HG03135 (cell line): ENCODE results near the gene DAP.
"Not testable (repeated sequence)": the region's sequence is repeated elsewhere in the genome, so short reads cannot be mapped to it uniquely, and the experiment has no call there.

ENCODE experiments used
- ATAC-seq: cut with Tn5 transposase; IDR thresholded peaks from one replicate; pipeline ENCODE4 v1.9.1; 2021; ENCODE audit warnings: mild to moderate bottlenecking, moderate library complexity; ENCODE audit not compliant: unreplicated experiment

The DAP gene

DNA sequence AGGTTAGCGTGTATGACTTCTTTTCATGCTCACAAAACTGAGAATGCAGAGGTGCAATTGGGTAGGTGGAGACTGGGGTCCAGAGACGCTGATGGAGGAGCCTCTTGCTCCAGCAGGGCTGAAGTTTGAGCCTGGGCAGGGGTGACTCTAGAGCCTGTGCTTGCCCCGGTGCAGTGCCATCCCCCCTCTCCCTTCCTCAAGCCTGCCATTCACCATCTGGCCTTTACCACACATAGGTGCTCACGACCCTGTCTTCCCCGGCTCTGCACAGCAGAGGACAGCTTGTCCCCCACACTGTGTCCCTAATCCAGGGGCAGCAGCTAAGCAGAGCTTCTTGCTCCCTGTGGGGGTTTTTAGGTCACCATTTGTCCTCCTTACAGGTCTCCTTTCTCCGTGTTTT, 86.5 kb downstream of the DAP start:
- no peak for ATAC-seq

DNA sequence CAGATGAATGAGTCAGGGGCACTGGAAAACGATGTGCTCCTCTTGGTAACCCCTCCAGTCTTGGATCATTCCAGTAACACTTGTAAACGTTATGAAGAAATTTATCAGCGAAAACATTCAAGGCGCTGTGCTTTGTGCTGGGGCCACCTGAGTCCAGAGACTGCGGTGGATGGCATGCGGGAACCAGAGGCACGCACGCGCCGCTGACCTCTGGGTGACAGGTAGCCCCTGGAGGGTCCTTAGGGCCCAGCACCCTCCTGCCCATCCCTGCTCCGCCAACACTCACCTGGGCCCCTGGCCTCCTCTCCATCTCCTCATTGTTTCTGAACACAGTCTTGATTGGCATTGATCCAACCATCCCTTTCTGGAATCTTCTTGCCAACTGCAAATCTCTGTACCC, 86.9 kb downstream of the DAP start:
- ATAC-seq, result no peak

DNA sequence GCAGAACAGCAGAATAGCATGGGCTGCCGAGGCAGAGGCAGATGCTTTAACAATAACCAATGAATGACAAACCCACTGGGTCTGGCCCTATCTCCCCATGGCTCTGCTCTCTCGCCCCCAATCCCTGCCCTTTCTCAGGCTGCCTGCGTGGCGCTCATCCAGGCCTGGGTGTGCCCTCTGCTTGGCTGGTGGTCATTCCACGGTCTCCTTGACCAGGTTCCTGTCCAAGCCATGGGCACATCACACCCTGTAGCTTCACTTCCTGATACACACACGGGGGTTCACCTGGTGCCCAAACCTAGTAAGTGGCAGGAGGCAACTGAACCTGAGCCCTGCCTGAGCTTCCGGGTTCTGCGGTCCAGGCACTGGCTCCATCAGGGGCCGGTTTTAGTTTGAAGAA, 87.6 kb downstream of the DAP start:
- ATAC-seq, result no peak

GRCh38 chr5:10673017-10673389, 88.0 kb downstream of the DAP start:
- ATAC-seq, result no peak

- no peak for ATAC-seq
These were observed 88.7 kb downstream of the DAP start for GRCh38 chr5:10672146-10673016.

DNA sequence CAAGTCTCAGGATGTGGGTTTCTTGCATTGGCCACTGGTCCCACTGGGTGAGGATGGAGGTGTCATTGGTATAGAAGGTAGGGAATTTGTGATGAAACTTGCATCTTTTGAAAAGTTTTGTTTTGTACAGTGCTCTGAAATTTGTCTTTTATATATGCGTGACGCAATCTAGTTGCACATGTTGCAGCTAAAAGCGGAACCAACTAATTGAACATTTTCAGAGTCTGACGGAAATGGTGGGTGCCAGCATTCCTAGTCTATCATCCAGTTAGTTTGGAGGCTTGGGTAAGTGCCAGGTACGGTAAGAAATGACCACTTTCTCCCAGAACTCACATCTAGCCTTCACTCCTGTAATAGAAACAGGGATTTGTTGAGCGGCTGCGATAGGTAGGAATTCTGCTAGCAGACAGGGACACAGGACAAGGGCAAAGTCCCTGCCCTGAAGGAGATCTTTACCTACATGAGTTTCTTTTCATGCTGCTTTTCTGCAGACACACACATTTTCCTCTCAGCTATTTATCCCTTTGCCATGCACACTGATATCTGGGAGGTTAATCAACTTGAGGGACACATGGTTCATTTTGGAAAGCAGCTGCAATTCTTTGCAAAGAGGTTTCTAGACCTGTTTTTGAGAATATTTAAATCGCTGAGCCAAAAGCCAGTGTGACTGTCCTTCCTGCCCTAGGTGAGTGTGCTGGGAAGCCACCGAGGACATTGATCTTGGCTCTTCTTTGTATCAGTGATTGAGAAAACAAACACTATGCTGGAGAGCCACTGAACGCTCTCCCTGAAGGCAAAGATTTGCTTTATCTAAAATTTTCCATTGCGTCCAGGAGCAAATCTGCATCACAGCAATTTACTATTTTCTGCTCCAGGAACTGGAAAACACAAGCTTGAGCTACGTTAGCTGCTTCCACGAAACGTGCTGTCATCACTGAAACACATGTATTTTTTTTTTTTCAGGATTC, 89.7 kb downstream of the DAP start:
- no peak for ATAC-seq

GRCh38 chr5:10669983-10670382, 91.1 kb downstream of the DAP start:
- ATAC-seq, result no peak

- ATAC-seq, result no peak
These were observed 92.3 kb downstream of the DAP start for GRCh38 chr5:10668697-10669096.

DNA sequence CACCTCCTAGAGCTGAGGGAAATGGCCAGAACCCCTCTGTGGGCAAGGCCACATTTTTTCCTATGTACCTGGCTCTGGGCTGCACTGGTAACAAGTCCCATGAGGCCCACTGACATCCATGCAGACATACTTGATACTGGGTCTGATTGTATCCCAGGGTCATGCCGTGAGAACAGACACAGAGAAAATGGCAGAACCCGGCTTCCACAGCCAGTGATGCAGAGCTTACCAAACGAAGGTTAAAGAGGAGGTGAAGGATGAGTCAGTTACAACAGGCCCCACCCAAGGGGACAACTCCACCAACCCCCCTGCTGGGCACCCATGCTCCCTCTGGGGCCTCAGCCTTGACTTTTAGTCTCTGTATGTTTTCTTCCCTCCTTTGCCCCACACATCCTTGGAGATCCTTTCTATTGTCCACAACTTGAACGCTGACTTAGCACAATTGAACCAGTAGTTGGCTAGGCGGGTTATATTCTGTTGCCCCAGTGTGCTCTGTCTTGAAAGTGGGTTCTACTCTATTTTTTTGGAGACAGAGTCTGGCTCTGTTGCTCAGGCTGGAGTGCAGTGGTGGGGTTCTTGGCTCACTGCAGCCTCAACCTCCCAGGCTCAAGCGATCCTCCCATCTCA, 93.5 kb downstream of the DAP start:
- no peak for ATAC-seq

DNA sequence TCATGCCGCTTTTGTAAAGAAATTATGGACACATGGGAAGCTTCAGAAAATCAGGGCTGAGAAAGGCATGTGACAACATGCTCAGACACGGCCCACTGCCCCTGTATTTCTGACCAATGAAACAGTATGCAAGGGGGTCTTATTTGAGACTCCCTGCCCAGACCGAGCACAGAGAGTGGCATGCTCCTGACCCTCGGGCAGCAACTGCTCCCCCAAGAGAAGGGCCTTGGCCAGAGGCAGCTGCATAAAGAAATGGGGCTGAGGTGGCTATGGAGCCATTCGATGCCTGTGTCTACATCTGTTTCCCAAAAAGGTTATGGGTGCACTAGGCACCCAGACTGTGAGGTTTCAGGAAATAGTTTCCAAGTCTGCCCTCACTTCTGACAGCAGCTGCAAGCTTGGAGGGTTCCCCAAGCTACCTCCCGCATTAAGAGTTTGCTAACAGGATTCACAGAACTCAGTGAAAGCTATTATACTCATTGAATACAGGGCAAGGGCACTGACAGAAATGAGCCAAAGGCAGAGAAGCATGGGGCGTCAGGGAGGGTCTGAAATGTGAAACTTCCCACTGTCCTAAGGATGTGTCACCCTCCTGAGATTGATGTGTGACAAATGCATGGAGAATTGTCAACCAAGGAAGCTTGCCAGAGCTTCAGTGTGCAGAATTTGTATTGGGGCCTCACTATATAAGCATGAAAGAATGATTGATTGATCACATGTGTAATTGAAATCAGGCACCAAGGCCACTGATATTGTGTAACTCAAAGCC, 94.3 kb downstream of the DAP start:
- ATAC-seq, result no peak

DNA sequence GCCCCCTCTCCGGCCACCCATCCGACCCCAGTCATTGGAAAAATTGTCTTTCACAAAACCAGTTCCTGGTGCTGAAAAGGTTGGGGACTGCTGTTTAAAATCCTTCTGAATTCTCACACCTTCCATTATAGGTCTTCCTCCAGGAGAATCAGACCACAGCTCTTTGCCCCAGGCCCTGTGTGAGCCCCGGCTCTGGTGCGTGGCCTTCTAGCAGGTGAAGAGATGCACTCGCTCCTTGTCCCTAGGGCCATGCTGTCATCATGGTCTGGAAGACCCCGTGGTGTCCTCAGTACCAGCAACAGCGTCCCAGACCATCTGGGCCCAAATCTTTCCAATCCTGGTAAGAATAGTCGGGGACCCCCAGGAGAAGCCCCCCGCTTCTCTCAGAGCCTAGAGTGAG, 95.2 kb downstream of the DAP start:
- no peak for ATAC-seq

DNA sequence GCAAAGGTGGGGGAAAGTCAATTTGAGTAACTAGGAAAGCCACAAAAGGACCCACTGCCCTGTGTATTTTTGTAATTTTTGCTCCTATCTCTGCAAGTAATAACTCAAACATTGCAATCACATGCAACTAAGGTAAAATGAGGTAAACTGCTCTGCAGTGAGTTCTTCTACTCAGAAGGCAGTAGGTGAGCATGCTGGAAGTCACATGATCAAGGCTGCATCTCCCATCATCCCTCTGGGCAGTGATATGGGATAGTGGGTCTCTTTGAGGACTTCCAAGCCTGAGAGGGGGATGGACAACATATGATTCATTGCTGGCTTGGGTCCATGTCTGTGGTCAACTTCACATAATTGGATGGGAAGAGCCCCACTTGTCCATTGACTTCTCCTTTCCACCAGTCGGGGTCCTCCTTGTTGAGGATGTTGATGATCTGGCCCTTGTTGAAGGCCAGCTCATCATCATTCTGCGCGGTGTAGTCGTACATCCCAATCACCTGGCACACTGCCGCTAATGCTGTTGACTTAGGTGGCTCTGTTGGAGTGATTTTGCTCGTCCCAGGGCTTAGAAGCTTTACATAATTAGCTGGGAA, 96.8 kb downstream of the DAP start:
- ATAC-seq, result not testable (repeated sequence)

DNA sequence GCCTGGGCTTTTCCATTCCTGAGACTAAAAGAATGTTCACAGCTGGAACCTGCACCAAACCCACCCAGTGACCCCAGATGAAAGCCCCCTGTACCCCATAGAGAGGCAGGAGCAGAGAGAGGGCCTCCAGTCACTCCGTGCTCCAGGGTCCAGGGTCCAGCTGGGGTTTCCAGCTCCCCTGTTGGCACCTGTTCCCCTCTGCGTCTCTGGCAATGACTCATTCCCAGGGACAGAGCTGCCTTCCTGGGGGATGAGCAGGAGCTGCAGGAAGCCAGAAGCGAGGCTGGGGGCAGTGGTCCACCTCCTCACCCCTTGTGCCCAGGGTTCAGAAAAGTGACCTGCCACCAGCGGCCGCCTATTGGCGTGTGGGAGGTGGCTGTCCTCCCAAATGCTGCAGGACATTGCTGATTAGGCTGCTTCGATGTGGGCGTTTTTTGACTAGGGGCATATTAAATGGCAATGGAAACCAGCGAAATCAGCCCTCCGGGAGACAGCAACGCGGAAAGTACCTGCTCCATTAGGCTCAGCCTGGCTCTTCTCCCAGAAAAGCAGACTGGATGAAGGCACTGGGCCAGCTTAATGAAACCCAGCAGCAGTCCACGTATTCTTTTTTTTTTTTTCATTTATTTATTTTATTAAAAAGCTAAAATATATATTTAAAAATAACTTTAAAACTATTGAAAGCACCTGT, 97.4 kb downstream of the DAP start:
- no peak for ATAC-seq

GRCh38 chr5:10662661-10663488, 98.2 kb downstream of the DAP start:
- ATAC-seq, result no peak

DNA sequence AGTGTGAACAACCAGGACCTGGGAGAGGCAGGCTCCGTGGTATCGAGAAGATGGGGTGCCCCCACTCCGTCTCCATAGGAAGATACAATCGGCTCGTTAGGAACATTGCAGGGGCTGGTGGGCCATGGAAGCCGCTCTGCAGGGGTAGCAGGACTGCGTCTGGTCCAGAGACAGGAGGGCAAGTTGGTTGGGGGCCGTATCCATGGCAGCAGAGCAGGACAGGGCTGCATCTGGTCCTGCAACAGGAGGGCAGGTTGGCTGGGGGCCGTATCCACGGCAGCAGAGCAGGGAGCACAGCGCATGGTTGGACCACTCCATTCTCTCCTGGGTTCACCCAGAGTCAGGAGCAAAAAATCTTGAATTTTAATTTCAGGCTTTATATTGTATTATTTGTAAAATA, 99.0 kb downstream of the DAP start:
- no peak for ATAC-seq

GRCh38 chr5:10661401-10661800, 99.6 kb downstream of the DAP start:
- no peak for ATAC-seq

- no peak for ATAC-seq
These were observed 100.2 kb downstream of the DAP start for GRCh38 chr5:10660720-10661387.

DNA sequence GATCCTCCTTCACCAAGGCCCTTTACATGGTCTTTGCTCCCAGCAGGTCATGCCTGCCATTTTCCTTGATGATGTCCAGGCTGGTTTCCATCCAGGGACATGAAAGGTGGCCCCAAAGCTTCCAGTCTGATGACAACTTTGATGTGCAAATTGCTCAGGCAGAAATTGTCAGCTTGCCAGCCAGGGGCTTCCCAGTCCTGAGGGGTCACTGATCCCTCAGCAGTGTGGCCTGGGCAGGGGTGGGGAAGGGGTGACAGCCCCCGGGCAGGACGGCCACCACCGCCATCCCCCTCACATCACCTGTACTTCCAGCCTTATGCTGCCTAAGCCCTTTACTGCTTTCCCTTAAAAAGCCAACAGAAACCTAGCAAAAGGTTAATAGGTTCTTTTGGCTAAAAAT, 100.9 kb downstream of the DAP start:
- ATAC-seq, result no peak
